Measurements from ENCODE around the gene NRL.

The NRL gene

GRCh38 chr14:24100197-24100981, 14.4 kb downstream of the NRL start:
- DNase-seq (ENCODE audit: low read depth, low spot score) = no peak
- no peak overlapping the region for H3K4me3 ChIP-seq (ENCODE audit: low read depth, low read length)
- in situ Hi-C loops (cut with HindIII; ENCODE audit: low sequenced_read_pairs) = no loop called here
- no peak for TF ChIP-seq CTCF (IDR thresholded peaks at IDR 0.05; ENCODE audit: low read depth, low read length)

- in situ Hi-C loops (cut with HindIII; ENCODE audit: low sequenced_read_pairs) = no loop called here
- no peak for TF ChIP-seq CTCF (IDR thresholded peaks at IDR 0.05; ENCODE audit: low read depth, low read length)
- no peak overlapping the region for H3K4me3 ChIP-seq (ENCODE audit: low read depth, low read length)
- DNase-seq (ENCODE audit: low read depth, low spot score) = no peak
Measured at GRCh38 chr14:24098927-24099813, 15.6 kb downstream of the NRL start.

- no peak overlapping the region for H3K4me3 ChIP-seq (ENCODE audit: low read depth, low read length)
- in situ Hi-C loops (cut with HindIII; ENCODE audit: low sequenced_read_pairs) = no loop called here
- no peak for TF ChIP-seq CTCF (IDR thresholded peaks at IDR 0.05; ENCODE audit: low read depth, low read length)
- DNase-seq (ENCODE audit: low read depth, low spot score) = no peak
Measured at GRCh38 chr14:24098229-24098926, 16.4 kb downstream of the NRL start.

- H3K4me3 ChIP-seq (ENCODE audit: low read depth, low read length) = no peak overlapping the region
- in situ Hi-C loops (cut with HindIII; ENCODE audit: low sequenced_read_pairs) = no loop called here
- DNase-seq (ENCODE audit: low read depth, low spot score) = no peak
- no peak for TF ChIP-seq CTCF (IDR thresholded peaks at IDR 0.05; ENCODE audit: low read depth, low read length)
Measured at GRCh38 chr14:24096545-24097181, 18.1 kb downstream of the NRL start.

GRCh38 chr14:24095271-24096068, 19.3 kb downstream of the NRL start:
- peak overlapping the region; percentile 71 for H3K4me3 ChIP-seq (ENCODE audit: low read depth, low read length)
- in situ Hi-C loops (cut with HindIII; ENCODE audit: low sequenced_read_pairs) = no loop called here
- TF ChIP-seq CTCF (IDR thresholded peaks at IDR 0.05; ENCODE audit: low read depth, low read length) = no peak
- peak; percentile 4 for DNase-seq (ENCODE audit: low read depth, low spot score)
